NB4 (cell line): Measurements from ENCODE around the gene SH3PXD2A.

Experiments
- POLR2A ChIP-seq: IDR thresholded peaks from 2 replicates; pipeline ENCODE4 v1.6.1; 2011; ENCODE audit warnings: mild to moderate bottlenecking; ENCODE audit not compliant: insufficient read length; ENCODE audit errors: extremely low read depth
- TF ChIP-seq, protein P1 (sequence below): IDR thresholded peaks from one replicate; pipeline ENCODE4 v1.5.1; 2012; ENCODE audit warnings: low read depth, low read length
- TF ChIP-seq, protein P2 (sequence below): IDR thresholded peaks from 2 replicates; pipeline ENCODE4 v1.6.1; 2011; ENCODE audit warnings: low read depth, low read length

DNA sequence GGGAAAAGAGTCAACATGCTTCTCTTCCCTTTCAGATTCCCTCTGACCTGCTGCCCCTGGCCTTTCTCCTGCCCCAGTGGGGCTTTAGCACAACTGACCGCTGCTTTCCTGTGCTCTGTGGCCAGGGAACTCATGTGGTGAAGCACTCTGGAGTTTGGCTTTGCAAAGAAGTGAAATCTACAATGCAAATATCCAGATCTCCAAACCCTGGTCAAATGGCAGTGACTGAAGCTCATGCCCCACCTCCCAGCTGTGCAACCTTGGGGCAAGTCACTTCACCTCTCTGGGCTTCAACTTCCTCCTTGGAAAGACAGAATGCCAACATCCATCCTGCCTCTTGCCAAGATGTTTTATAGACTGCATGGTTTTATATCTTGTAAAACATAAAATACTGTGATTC is 204.0 kb downstream of the SH3PXD2A start:
- TF ChIP-seq, protein P1, sequence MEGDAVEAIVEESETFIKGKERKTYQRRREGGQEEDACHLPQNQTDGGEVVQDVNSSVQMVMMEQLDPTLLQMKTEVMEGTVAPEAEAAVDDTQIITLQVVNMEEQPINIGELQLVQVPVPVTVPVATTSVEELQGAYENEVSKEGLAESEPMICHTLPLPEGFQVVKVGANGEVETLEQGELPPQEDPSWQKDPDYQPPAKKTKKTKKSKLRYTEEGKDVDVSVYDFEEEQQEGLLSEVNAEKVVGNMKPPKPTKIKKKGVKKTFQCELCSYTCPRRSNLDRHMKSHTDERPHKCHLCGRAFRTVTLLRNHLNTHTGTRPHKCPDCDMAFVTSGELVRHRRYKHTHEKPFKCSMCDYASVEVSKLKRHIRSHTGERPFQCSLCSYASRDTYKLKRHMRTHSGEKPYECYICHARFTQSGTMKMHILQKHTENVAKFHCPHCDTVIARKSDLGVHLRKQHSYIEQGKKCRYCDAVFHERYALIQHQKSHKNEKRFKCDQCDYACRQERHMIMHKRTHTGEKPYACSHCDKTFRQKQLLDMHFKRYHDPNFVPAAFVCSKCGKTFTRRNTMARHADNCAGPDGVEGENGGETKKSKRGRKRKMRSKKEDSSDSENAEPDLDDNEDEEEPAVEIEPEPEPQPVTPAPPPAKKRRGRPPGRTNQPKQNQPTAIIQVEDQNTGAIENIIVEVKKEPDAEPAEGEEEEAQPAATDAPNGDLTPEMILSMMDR: no peak
- TF ChIP-seq, protein P2, sequence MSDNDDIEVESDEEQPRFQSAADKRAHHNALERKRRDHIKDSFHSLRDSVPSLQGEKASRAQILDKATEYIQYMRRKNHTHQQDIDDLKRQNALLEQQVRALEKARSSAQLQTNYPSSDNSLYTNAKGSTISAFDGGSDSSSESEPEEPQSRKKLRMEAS: no peak
- TF ChIP-seq POLR2A: no peak
